Right forelimb (tissue), 1 donor: Measurements from ENCODE around the gene AOC3.
"Not testable (repeated sequence)": the region's sequence is repeated elsewhere in the genome, so short reads cannot be mapped to it uniquely, and the experiment has no call there.

Experiments
- DNase-seq: peaks from one replicate; pipeline ENCODE4 v3.0.0-alpha.2; 2018

Gene AOC3

DNA sequence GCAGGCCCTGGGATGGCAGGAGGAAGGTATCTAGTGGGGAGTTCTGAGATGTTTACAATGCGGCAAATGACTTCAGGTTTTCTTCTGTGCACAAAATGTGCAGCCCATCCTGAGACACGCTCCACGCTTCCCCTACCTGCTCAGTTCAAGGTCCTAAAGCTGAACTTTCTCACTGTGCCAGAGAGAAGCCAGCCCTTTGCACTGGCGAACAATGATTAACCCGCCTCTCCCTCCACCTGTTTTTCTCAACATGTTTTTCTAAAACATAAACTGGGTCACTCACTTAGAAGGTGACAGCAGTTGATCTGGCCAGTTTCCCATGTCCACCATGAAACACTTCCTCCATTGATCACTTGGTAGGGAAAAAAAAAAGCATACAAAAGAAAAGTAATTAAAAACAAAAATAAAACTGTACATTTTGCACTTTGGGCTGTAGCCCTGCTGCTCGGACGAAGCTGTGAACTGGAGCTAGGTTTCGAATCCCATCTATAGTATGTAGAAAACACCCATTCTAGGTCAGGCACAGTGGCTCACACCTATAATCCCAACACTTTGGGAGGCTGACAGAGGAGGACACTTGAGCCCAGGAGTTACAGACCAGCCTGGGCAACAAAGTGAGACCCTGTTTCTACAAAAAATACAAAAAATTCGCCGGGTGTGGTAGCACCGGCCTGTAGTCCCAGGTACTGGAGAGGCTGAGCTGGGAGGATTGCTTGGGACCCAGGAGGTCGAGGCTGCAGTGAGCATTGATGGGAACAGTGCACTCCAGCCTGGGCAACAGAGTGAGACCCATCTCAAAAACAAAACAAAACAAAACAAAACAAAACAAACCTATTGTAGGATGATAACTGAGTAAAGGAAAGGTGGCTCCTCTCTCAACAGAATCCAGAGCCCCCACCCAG lies 43.5 kb downstream of the AOC3 start:
- DNase-seq: no peak

DNA sequence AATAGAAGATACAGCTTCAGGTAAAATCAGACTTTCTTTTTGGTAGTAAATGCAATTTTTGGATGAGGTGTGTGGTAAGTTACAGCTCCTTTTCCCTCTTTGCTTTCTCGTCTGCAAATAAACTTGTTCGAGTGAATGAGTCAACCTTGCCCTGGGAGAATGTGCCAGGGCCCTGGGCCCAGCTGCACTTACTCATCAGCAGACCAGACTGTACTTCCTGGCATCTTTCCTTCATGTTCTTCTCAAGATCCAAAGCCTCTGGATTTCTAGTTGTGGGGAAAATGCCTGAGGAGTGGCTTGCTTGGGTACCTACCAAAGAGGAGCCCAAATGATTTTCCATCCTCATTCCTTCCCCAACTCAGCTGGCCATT lies 44.2 kb downstream of the AOC3 start:
- DNase-seq: peak; percentile 59

DNA sequence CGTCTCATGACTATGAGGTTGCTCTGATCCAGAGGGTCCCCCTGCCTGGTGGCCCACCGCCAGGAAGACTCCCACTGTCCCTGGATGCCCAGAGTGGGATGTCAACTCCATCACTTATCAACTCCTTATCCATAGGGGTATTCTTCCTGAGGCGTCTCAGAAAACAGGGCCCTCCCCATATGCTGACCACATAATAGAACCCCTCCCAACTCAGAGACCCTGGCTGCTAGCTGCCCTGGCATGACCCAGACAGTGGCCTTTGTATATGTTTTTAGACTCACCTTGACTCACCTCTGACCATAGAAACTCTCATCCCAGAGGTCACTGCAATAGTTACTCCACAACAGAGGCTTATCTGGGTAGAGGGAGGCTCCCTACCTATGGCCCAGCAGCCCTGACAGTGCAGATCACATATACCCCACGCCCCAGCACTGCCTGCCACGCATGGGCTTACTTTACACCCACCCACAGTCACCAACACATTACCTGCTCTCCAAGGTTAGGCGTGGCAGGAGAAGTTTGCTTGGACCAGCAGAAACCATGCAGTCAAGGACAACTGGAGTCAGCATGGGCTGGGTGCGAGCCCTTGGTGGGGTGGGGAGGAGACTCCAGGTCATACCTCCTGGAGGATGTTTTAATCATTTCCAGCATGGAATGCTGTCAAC lies 47.3 kb downstream of the AOC3 start:
- no peak for DNase-seq

GRCh38 chr17:42899981-42900380 lies 49.0 kb downstream of the AOC3 start:
- DNase-seq: not testable (repeated sequence)

DNA sequence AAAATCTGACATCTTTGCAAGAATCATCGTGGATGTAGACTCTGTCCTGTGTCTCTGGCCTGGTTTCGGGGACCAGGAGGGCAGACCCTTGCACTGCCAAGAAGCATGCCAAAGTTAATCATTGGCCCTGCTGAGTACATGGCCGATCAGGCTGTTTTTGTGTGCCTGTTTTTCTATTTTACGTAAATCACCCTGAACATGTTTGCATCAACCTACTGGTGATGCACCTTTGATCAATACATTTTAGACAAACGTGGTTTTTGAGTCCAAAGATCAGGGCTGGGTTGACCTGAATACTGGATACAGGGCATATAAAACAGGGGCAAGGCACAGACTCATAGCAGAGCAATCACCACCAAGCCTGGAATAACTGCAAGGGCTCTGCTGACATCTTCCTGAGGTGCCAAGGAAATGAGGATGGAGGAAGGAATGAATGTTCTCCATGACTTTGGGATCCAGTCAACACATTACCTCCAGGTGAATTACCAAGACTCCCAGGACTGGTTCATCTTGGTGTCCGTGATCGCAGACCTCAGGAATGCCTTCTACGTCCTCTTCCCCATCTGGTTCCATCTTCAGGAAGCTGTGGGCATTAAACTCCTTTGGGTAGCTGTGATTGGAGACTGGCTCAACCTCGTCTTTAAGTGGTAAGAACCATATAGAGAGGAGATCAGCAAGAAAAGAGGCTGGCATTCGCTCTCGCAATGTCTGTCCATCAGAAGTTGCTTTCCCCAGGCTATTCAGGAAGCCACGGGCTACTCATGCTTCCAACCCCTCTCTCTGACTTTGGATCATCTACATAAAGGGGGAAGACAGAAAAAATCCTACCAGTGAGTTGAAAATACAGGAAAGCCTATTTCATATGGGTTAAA lies 49.7 kb downstream of the AOC3 start, which contains the start of gene G6PC1:
G6PC1 (plus strand) TSS at position 340 of the 872 bp plus-strand sequence; CDS start at position 418, 78 bp downstream.
- DNase-seq: no peak

DNA sequence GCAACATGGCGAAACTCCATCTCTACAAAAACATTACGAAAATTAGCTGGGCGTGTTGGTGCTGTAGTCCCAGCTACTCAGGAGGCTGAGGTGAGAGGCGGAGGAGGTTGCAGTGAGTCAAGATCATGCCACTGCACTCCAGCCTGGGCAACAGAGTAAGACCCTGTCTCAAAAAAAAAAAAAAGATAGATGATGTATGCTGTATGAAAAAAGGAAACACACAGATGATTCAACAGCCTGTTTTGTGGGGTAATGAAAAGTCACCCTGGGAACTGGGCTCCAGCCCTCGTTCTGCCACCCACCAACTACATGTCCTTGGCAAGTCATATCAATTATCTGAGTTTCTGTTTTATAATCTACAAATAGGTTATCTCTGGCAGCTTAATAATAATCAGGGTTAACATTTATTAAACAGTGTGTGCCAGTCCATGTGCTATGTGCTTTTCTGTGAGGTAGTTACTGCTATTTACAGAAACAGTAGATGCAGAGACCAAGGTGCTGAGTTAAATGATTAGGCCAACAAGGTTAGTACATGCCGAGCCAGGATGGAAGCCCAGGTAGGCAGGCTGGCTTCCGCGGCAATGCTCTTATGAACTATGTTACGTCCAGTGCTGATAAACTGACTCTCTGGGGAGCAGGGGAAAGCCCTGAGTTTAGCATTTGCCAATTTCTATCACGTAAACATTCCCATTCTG lies 50.7 kb downstream of the AOC3 start:
- no peak for DNase-seq

DNA sequence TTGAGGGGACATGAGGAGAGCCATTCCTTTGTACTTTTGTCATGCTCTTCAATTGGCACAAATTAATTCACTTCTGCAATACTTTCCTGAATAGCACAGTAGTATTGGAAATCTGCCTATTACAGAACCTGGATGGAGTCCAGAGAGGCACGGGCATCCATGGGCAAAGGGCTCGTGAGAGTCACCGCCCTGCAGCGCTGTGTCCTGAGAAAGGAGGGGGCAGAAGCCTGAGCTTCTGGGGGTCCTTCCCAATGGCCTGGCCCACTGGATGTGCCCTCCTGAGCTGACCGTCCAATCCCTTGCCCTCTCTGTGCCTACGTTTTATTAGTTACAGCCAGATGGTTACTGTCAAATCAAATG lies 53.1 kb downstream of the AOC3 start:
- no peak for DNase-seq

- DNase-seq: no peak
These were observed 55.9 kb downstream of the AOC3 start for GRCh38 chr17:42906772-42907446.
